RWPE1 (cell line): ENCODE results near the gene OTOP3.

Source experiments
- CTCF ChIA-PET: fragments of 350-600 bp; sonication (Branson Sonifier 250); formaldehyde crosslinking; extraction: SDS; loops from one replicate; lab custom pipeline; 2021; lab: Yijun Ruan, JAX
- POLR2A ChIA-PET: fragments of 400-600 bp; formaldehyde crosslinking; extraction: SDS; loops from one replicate; lab custom pipeline; 2020; ENCODE audit warnings: antibody characterized with exemption; ENCODE audit not compliant: low non-redundant PET; lab: Yijun Ruan, JAX
- DNase-seq: peaks from one replicate; pipeline ENCODE4 v3.0.0; 2012; ENCODE audit warnings: low spot score
- H3K27ac ChIP-seq: fragments of 450-650 bp; 2 replicates; pipeline ENCODE4 v1.5.1; 2017
- TF ChIP-seq, protein P1 (sequence below): fragments of 450-650 bp; conservative IDR thresholded peaks from 2 replicates; pipeline ENCODE4 v1.5.1; 2017; ENCODE audit warnings: low read depth, mild to moderate bottlenecking

Gene OTOP3

DNA sequence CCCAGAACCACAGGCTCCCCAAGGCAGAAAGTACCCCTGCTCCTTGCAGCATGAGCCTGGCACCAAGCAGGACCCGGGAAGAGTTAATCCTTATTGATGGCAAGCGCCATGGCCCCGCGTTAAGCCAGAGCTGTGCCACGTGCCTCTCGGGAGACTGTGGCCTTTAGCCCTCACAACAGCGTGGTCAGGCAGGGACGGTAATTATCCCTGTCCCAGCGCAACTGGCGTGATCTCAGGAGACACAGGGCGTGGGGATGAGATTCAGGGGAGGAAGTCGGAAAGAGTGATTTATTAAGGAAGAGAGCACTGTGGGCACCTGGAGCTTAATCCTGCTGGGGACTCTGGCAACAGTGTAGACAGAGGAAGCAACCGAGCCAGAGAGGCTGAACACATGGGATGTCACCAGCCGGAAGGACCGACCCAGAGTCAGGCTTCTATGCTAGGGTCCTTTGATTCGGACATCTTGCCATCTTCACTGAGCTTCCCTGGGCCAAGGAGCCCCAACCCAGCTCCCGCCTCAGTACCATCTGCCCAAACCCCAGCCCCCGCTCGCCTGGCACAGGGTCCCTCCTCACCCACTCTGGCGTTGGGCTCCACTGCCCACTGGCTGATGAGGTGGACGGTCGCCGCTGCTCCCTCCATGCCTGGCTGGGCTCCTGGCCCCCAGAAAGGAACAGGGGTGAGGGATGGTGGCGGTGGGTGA is 16.9 kb downstream of the OTOP3 start:
- TF ChIP-seq, protein P1, sequence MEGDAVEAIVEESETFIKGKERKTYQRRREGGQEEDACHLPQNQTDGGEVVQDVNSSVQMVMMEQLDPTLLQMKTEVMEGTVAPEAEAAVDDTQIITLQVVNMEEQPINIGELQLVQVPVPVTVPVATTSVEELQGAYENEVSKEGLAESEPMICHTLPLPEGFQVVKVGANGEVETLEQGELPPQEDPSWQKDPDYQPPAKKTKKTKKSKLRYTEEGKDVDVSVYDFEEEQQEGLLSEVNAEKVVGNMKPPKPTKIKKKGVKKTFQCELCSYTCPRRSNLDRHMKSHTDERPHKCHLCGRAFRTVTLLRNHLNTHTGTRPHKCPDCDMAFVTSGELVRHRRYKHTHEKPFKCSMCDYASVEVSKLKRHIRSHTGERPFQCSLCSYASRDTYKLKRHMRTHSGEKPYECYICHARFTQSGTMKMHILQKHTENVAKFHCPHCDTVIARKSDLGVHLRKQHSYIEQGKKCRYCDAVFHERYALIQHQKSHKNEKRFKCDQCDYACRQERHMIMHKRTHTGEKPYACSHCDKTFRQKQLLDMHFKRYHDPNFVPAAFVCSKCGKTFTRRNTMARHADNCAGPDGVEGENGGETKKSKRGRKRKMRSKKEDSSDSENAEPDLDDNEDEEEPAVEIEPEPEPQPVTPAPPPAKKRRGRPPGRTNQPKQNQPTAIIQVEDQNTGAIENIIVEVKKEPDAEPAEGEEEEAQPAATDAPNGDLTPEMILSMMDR: no peak
- no peak overlapping the region for H3K27ac ChIP-seq
- CTCF ChIA-PET: no interaction called here
- DNase-seq: no peak
- POLR2A ChIA-PET: no interaction called here

DNA sequence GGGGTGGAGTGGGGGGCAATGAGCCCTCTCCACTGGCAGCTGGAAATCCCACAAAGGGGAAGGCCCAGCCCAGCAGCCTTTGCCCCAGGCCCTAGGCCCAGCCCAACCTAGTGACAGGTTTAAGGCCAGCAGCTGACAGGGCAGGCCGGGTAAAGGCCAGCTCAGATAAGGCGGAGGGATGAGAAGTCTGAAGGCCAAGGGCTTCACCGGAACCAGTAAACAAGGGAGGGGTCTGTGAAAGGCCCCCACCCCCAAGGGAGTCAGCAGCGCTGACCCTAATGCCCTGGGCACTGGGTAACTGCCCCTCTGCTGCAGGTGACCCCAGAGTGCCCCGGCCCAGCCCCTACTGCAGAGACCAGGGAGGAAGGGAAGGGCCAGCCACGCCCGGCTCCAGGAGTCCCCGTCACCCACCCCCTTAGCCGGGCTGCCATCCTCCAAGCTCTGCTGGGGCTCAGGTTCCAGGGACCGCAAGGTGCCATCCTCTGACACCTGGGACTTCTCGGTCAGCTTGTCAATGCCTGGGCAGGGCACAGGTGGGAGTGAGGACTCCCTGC is 17.5 kb downstream of the OTOP3 start:
- ChIA-PET POLR2A (no interaction called here), CTCF (interaction anchor here (0.7 kb wide), 1 partner anchor 29 kb away, joined by 3 read pairs; the partner anchor contains the start of gene OTOP2)
- no peak overlapping the region for H3K27ac ChIP-seq
- DNase-seq: no peak
- TF ChIP-seq, protein P1: no peak

DNA sequence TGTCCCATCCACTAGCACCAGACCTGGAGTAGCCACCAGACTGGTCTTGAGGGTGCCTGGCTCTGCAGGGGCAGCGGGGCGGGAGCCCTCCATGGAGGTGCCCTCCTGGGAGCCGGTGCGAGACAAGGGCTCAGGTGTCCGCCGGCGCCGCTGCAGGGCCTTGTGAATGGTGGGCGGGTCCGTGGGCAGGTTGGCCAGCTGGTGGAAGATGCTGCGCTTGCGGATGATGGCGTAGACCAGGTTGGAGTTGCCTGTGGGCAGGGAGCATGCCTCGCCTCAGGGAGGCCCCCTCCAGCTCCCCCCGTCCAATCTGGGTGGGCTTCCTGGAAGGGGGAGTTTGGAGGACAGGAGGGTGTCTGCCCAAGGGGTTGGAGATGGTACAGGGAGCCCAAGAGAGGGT is 18.4 kb downstream of the OTOP3 start:
- no peak overlapping the region for H3K27ac ChIP-seq
- DNase-seq: no peak
- ChIA-PET POLR2A (no interaction called here), CTCF (no interaction called here)
- TF ChIP-seq, protein P1: no peak

DNA sequence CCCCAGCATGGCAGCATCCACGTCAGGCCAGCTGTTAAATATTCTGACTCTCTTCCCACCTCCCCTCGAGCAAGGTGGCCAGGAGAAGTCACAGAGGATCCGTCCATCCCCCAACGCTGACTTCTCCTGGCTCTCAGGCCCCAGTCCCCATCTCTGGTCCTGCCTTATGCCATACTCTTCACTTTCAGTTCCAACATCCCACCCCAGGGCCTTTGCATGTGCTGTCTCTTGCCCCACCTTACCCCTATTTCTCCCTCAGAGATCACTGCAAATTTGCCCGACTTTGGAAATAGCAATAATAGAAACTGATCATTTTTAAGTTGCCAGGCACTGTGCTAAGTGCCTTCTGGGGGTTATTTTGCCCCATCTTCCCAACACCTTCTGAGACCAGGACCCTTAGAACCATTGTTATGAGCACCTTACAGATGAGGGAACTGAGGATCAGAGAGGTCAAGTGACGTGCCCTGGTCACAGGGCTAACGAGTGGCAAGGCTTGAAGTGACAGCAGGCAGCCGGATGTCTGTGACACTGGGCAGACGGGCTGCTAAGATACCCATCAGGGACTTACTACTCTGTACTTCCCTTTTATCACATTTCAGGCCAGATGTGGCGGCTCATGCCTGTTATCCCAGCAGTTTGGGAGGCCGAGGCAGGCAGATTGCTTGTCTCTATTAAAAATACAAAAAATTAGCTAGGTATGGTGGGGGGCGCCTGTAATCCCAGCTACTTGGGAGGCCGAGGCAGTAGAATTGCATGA is 19.1 kb downstream of the OTOP3 start:
- no peak for DNase-seq
- POLR2A ChIA-PET: no interaction called here
- TF ChIP-seq, protein P1: no peak

DNA sequence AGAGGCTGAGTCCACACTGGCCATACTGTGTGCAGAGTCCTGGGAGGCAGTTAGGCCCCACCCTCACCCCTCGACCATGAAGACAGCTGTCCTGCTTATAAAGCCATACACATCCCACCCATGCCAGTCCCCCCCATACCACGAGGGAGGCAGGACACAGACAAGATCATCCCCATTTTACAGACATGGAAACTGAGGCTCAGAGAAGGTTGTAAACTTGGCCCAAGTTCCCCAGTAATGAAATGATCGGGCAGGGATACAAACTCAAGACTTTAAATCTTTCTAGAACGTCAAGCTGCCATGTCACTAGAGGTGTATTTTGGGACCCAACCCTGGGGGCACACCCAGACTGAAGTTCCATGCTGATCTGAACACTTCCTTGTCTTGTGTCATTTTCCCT is 20.4 kb downstream of the OTOP3 start:
- POLR2A ChIA-PET: no interaction called here
- no peak overlapping the region for H3K27ac ChIP-seq
- CTCF ChIA-PET: interaction anchor here (0.9 to 4.0 kb wide), 3 partner anchors 13 to 112 kb away, joined by 3 to 113 read pairs (median 10); partner anchors contain the start of genes OTOP2 and USH1G
- TF ChIP-seq, protein P1: no peak
- DNase-seq: no peak

More for the DNA sequence above, 19.1 kb downstream of the OTOP3 start:
- CTCF ChIA-PET: interaction anchor here (0.7 to 1.1 kb wide), 3 partner anchors 29 to 37 kb away, joined by 3 to 6 read pairs (median 6); partner anchors contain the start of gene OTOP2
- H3K27ac ChIP-seq: no peak overlapping the region

DNA sequence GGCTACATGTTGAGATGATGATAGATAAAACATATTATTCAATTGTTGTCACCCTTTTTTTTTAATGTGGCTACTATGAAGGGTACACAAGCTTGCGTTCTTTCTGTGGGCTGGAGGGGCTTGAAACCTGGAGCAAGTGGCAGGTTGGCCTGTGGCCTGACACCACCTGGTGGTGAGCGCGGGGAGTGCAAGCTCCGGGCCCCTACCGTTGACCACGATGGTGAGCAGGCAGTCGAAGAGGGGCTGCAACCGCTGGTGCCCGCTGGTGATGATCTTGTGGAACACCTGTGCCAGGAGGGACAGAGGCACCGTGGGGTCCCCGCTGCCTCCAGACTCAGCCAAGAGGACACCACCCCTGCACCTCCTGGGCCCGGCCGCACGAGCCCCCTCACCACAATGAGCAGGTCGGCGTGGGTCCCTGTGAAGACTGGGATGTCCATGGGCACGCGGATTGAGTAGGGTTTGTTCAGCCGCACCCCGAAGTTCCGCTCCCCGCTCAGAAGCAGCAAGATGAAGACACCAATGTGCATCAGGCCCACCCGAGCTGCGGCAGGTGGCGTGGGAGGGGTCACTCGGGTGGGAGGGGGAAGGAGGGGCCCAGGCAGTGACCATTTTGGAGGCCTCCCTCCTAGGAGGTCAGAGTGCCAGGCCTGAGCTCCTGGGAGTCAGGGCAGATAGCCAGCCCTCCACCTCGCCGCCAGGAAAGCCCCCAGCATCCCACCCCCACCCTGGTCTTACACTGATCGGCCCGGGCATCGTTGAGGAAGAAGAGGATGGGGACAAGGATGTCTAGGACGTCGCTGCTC is 22.4 kb downstream of the OTOP3 start:
- ChIA-PET CTCF (interaction anchor here (0.5 to 4.0 kb wide), 26 partner anchors 8 to 1021 kb away, joined by 3 to 113 read pairs (median 4); partner anchors contain the start of genes ACOX1, MRPL58, OTOP2 and TEN1), POLR2A (no interaction called here)
- H3K27ac ChIP-seq: no peak overlapping the region
- TF ChIP-seq, protein P1: peak; percentile 97
- peak; percentile 78 for DNase-seq
